Neuron (in vitro differentiated cells): ENCODE data around the gene TBC1D3H.
"Not testable (repeated sequence)": the region's sequence is repeated elsewhere in the genome, so short reads cannot be mapped to it uniquely, and the experiment has no call there.

Experiments used
- H2AFZ ChIP-seq: one replicate; pipeline ENCODE4 v1.6.1; 2013; ENCODE audit warnings: low read depth, mild to moderate bottlenecking, inconsistent platforms, low read length, moderate library complexity
- H3K27me3 ChIP-seq: one replicate; pipeline ENCODE4 v1.6.1; 2013; ENCODE audit warnings: low read length; ENCODE audit not compliant: insufficient read depth
- H3K36me3 ChIP-seq: one replicate; pipeline ENCODE4 v1.6.1; 2013; ENCODE audit warnings: low read length; ENCODE audit not compliant: insufficient read depth
- H3K4me1 ChIP-seq: one replicate; pipeline ENCODE4 v1.6.1; 2013; ENCODE audit warnings: low read length; ENCODE audit not compliant: insufficient read depth
- H3K4me3 ChIP-seq: 2 replicates; pipeline ENCODE4 v1.5.1; 2013; ENCODE audit warnings: mild to moderate bottlenecking, low read length, moderate library complexity
- H3K9me3 ChIP-seq: one replicate; pipeline ENCODE4 v1.6.1; 2013; ENCODE audit warnings: low read length

TBC1D3H gene

DNA sequence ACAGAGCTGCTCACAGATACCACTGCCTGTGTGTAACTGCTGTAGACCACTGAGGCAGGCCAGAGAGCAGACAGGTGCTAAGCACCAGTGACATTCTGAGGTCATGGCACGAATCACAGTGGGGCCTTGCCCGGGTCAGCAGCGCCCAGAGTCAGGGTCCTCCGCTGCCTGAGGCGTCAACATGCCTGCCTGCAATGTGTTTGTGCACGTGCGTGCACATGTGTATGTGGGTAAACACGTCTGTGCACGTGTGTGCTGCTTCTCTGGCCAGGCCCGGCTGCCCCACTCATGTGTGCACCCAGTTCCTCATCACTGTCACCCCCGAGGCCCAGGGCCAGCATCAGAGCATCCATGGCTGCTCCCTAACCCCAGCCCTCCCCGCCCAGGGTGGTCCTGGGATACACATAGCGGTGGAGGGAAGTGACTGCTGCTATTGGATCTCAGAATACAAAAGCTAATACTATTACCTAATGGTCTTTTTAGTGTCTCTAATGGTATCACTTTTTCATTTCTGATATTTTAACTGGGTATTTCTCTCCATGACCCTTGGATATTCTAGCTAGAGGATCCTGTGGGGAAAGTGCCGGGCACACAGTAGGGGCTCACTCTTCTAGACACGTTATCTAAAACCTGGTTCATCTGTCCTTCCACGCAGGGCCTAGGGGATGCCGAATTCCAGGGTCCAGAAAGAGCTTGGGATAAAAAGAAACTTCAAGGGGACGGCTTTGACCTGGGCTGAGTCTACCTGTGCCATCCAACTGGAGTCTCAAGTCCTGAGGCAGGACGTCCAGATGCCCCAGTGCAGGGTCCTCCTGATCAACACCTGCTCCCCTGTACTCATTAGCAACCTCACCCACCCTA is at the start of gene TBC1D3H:
Gene TBC1D3H (minus strand): TSS at position 51 of the 861 bp plus-strand sequence. CDS start 1,540 bp downstream, outside the sequence.
- H3K9me3 ChIP-seq = not testable (repeated sequence)

GRCh38 chr17:36428891-36429290 is 40.7 kb upstream of the TBC1D3H start:
- not testable (repeated sequence) for H3K27me3 ChIP-seq, H3K36me3 ChIP-seq, H3K4me1 ChIP-seq

More for the DNA sequence above, at the start of gene TBC1D3H:
- H3K4me3 ChIP-seq, H3K27me3 ChIP-seq, H2AFZ ChIP-seq, H3K36me3 ChIP-seq, H3K4me1 ChIP-seq: not testable (repeated sequence)

DNA sequence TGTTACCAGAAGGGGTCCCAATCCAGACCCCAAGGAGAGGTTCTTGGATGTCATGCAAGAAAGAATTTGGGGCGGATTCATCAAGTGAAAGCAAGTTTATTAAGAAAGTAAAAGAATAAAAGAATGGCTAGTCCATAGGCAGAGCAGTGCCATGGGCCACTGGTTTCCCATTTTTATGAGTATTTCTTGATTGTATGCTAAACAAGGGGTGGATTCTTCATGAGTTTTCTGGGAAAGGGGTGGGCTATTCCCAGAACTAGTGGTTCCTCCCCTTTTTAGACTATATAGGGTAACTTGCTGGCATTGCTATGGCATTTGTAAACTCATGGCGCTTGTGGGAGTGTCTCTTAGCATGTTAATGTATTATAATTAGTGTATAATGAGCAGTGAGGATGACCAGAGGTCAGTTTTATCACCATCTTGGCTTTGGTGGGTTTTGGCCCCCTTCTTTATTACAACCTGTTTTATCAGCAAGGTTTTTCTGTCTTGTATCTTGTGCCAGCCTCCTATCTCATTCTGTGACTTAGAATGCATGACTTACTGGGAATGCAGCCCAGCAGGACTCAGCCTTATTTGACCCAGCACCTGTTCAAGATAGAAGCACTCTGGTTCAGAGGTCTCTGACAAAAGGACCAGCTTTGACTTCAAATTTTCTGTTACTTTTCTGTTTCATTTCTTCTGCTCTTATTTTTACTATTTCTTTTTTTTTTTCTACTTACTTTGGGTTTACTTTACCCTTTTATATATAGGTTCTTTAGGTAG is 27.1 kb upstream of the TBC1D3H start:
- H3K9me3 ChIP-seq, H3K36me3 ChIP-seq, H2AFZ ChIP-seq, H3K4me3 ChIP-seq, H3K4me1 ChIP-seq, H3K27me3 ChIP-seq: not testable (repeated sequence)

More at GRCh38 chr17:36428891-36429290, 40.7 kb upstream of the TBC1D3H start:
- H2AFZ ChIP-seq, H3K4me3 ChIP-seq, H3K9me3 ChIP-seq: not testable (repeated sequence)

DNA sequence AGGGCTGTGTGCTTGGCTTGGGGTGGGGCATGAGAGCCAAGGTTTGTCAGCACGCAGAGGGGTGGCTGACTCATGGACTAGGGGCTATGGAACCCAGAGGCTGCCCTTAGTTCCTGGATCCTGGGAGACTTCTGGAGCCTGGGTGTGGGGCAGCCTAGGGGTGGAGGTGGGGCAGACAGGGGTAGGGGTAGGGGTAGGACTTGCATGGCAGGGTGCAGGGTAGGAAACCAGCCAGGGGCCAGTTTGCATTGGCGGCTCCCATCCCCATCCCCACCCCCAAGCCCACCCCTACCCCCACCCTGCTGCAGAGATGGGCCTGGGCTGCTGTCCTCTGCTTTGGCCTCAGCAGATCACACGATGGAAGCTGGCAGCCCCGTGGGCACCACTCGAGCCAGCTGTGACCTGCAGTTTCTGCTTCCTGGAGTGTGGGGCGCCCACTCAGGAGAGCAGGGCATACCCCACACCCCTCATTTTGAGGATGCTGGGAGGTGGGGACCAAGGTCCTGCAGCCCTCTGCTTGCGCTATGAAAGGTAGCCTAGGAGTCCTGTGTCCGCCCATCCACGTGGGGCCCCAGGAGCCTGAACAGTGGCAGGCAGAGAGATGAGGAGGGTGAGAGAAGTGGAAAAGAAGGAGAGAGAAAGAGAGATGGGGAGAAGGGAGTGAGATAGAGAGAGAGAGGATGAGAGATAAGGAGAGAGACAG is 2.9 kb upstream of the TBC1D3H start:
- H3K36me3 ChIP-seq, H3K27me3 ChIP-seq, H2AFZ ChIP-seq, H3K9me3 ChIP-seq, H3K4me3 ChIP-seq, H3K4me1 ChIP-seq: not testable (repeated sequence)

DNA sequence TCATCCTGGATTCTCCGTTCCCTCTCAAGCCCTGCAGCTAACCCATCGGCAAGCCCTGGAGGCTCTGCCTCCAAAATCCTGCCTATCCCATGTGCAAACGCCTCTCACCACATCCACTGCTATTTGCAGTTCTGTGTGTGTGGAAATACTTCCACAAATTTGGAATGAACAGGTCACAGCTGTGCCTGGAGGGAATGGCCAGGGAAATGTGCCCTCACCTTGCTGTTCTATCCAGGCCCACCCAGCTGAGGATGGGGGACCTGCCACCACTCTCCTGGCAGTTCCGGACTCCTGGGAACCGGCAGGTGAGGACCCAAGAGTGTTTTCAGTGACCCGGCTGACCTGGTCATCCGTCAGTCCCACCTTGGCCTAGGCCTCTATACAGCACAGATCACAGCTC is 12.3 kb downstream of the TBC1D3H start:
- H3K27me3 ChIP-seq, H3K36me3 ChIP-seq, H3K9me3 ChIP-seq, H2AFZ ChIP-seq, H3K4me1 ChIP-seq, H3K4me3 ChIP-seq: not testable (repeated sequence)

DNA sequence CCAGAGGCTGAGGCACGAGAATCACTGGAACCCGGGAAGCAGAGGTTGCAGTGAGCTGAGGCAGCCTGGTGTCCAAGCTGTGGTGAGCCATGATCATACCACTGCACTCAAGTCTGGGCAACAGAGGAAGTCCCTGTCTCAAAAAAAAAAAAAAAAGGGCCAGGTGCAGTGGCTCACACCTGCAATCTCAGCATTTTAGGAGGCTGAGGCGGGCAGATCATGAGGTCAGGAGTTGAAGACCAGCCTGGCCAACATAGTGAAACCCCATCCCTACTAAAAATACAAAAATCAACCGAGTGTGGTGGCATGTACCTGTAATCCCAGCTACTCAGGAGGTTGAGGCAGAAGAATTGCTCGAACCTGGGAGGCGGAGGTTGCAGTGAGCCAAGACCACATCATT is 25.7 kb downstream of the TBC1D3H start:
- not testable (repeated sequence) for H3K4me3 ChIP-seq, H3K27me3 ChIP-seq, H3K4me1 ChIP-seq, H3K36me3 ChIP-seq, H3K9me3 ChIP-seq, H2AFZ ChIP-seq
